ENCODE data around the gene CHST7. TPM values are rescaled to one million over a fixed set of nuclear protein-coding genes. Genes with fewer than 3 reads are reported as not detected.

Gene CHST7
- total RNA-seq, 4 donors from 2014 or later: 11.5 to 36.4 (median 19.6) TPM

DNA sequence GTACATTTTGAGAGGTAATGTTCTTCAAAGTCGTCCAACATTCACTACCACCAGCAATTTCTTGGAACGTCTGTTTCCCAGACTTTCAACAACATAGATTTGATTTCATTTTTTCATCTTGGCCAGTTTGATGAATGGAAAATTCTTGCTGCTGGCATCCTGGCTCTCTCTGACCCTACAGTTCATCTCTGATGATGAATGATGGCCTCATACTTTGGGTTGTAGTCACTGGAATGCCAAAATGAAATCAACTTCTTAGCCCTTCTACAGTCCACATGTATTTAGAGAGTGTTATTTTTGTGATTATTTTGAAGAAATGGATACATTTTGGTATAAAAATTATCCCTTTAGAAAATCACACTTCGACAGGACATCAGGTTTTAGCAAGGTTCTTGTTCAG is 8.8 kb downstream of the CHST7 start:
- WGBS, 2 donors: 44 to 47% methylated on average over 3 of the region's 3 CpGs

DNA sequence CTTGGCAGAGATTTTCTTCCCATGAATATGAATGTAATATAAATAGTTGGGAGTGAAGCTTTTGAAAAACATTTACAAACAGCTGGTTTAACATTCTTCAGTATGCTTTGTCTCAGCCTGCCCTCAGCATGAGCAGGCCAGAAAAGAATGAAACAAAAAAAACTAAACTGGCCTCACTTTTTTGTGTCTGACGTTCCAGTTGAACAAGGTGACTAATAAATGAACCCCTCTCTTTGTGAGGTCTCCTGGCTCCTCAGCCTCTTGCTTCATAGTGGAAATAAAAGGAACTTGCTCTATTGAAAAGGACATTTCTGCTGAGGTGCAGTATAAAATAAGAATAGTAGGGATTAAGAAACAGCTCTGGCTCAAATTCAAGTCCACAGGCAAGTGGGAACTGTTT is 9.4 kb downstream of the CHST7 start:
- 9 to 29% methylated on average over 1 of the region's 1 CpG for WGBS, 2 donors
- no peak overlapping the region for H3K4me3 ChIP-seq (ENCODE audit: low read depth, poor library complexity, severe bottlenecking)
- TF ChIP-seq, protein P1, sequence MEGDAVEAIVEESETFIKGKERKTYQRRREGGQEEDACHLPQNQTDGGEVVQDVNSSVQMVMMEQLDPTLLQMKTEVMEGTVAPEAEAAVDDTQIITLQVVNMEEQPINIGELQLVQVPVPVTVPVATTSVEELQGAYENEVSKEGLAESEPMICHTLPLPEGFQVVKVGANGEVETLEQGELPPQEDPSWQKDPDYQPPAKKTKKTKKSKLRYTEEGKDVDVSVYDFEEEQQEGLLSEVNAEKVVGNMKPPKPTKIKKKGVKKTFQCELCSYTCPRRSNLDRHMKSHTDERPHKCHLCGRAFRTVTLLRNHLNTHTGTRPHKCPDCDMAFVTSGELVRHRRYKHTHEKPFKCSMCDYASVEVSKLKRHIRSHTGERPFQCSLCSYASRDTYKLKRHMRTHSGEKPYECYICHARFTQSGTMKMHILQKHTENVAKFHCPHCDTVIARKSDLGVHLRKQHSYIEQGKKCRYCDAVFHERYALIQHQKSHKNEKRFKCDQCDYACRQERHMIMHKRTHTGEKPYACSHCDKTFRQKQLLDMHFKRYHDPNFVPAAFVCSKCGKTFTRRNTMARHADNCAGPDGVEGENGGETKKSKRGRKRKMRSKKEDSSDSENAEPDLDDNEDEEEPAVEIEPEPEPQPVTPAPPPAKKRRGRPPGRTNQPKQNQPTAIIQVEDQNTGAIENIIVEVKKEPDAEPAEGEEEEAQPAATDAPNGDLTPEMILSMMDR (IDR thresholded peaks at IDR 0.05): no peak
- TF ChIP-seq POLR2A (IDR thresholded peaks at IDR 0.05): no peak
- peak in 1 of 2 donors; percentile 7 for DNase-seq (ENCODE audit: low spot score in 2 of 2)
- intact Hi-C loops (cut with DNase I; ENCODE audit: low total_unique reads): no loop called here

More for the DNA sequence above, 8.8 kb downstream of the CHST7 start:
- intact Hi-C loops (cut with DNase I; ENCODE audit: low total_unique reads): no loop called here
- H3K4me3 ChIP-seq (ENCODE audit: low read depth, poor library complexity, severe bottlenecking): no peak overlapping the region
- no peak for TF ChIP-seq POLR2A (IDR thresholded peaks at IDR 0.05)
- TF ChIP-seq, protein P1 (IDR thresholded peaks at IDR 0.05): no peak
- DNase-seq (ENCODE audit: low spot score in 2 of 2): peak in 1 of 2 donors; percentile 2

DNA sequence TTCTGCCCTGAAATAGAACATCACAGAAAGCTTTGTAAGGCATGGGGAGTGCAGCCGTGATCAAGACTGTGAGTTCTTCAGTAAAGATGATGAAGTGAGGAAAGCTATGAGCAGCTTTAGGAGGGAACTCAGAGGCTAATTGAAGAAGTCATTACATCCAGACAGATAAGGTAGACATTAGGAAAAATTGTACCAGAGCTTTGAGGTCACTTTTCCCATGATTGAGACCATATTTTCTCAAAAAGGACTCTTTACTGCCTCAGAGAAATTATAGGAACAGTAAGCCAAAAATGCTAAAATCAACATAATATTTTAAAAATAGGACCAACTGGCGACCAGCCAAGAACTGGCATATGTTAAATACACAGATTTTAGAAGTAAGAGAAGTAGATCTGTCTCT is 11.2 kb downstream of the CHST7 start:
- no peak overlapping the region for H3K4me3 ChIP-seq (ENCODE audit: low read depth, poor library complexity, severe bottlenecking)
- 46 to 53% methylated on average over 2 of the region's 2 CpGs for WGBS, 2 donors
- TF ChIP-seq, protein P1 (IDR thresholded peaks at IDR 0.05): no peak
- intact Hi-C loops (cut with DNase I; ENCODE audit: low total_unique reads): no loop called here
- DNase-seq (ENCODE audit: low spot score in 2 of 2): peak in 1 of 2 donors; percentile 23

GRCh38 chrX:46587158-46587557 is 13.6 kb downstream of the CHST7 start:
- DNase-seq (ENCODE audit: low spot score in 2 of 2): no peak
- intact Hi-C loops (cut with DNase I; ENCODE audit: low total_unique reads): no loop called here

GRCh38 chrX:46587753-46588171 is 14.2 kb downstream of the CHST7 start:
- intact Hi-C loops (cut with DNase I; ENCODE audit: low total_unique reads): no loop called here
- no peak for DNase-seq (ENCODE audit: low spot score in 2 of 2)
- H3K4me3 ChIP-seq (ENCODE audit: low read depth, poor library complexity, severe bottlenecking): no peak overlapping the region
- WGBS, 2 donors: 19 to 25% methylated on average over 5 of the region's 5 CpGs
- TF ChIP-seq POLR2A (IDR thresholded peaks at IDR 0.05): no peak

More at GRCh38 chrX:46587158-46587557, 13.6 kb downstream of the CHST7 start:
- TF ChIP-seq, protein P1 (IDR thresholded peaks at IDR 0.05): no peak
- 33 to 44% methylated on average over 5 of the region's 5 CpGs for WGBS, 2 donors
- H3K4me3 ChIP-seq (ENCODE audit: low read depth, poor library complexity, severe bottlenecking): no peak overlapping the region

- DNase-seq (ENCODE audit: low spot score in 2 of 2): no peak
- H3K4me3 ChIP-seq (ENCODE audit: low read depth, poor library complexity, severe bottlenecking): no peak overlapping the region
- WGBS, 2 donors: 47 to 53% methylated on average over 4 of the region's 4 CpGs
- intact Hi-C loops (cut with DNase I; ENCODE audit: low total_unique reads): no loop called here
- TF ChIP-seq POLR2A (IDR thresholded peaks at IDR 0.05): no peak
- TF ChIP-seq, protein P1 (IDR thresholded peaks at IDR 0.05): no peak
Measured at GRCh38 chrX:46588263-46588662, 14.7 kb downstream of the CHST7 start.
